Stimulated activated CD4-positive, alpha-beta T cell treated with anti-CD3 and anti-CD28 coated beads, Interleukin-4, amount 100 ng/mL, for 48 hours (primary cell): ENCODE measurements around the gene SAMD4B.
A peak's percentile ranks its signal among the peaks of the same experiment; 100 is the strongest.

Source experiments
- DNase-seq, 2 donors: peaks; one replicate each; pipeline ENCODE4 v3.0.0-alpha.2; 2020; ENCODE audit warnings: low read depth in 2 of 2

Gene SAMD4B

DNA sequence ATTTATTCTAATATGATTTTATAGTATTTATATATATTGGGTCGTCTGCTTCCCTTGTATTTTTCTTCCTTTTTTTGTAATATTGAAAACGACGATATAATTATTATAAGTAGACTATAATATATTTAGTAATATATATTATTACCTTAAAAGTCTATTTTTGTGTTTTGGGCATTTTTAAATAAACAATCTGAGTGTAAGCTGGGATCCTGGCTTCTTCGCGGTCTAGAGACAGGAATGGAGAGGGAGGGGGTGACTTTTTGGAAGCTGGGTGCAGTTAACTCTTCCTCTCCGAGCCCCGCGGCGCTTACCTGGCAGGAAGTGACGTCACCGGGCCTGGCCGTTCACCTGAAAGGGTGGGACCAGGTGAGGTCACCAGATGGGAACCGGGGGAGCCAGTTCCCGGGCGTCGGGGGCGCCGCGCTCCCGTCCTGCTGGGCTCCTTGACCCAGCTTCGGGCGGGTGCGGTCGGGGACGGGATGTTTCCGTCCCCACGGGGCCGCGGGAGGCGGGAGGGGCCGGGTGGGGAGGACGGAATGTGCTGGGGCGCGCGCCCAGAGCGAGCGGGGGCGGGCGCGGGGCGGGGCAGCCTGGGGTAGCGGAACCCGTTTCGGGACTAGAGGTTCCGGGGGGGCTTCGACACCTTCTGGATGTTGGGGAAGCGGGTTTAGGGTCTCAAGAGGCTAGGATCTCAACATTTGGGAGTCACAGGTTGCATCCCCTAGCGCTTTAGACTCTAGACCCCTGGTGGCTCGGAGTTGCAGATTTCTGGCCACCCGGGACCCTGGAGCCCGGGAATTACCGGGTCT, 67.2 kb downstream of the SAMD4B start:
- peak; percentile 68 to 75 for DNase-seq

DNA sequence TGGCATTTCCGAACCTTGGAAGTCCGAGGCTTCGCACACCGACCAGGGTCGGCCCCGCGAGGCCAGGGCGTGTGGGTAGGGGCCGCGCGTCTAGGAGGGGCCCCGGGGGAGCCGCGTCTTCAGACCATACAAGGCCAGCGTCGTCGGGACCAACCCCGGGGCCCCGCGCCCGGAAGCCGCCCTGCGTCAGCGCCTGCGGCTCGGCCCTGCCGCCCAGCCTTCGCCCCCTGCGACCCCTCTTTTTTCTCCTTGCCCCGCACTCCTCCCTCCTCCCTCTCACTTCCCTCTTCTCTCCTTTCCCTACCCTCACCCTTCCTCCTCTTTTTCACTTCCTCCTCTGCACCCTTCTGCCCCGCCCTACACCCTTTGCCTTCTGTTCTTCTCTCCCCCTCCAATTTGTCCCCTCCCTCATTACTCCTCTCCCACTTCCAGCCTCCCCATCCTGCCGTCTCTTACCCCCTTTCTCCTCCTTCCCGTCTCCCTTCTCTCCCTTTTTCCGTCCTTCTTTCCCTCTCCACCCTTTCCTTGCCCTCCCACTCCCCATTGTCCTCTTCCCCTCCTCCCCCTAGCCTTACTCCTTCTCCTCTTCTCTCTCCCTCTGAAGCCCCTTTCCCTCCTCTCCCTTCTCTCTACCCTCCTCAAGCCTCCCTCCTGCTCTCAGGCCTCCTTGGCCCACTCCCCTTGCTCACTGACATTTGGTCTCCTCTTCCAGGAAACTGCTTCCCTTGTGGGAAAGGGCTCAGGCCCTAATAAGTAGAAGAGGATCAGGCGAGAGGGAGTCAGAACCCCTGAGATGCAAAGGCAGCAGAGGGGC, 68.0 kb downstream of the SAMD4B start:
- no peak for DNase-seq

DNA sequence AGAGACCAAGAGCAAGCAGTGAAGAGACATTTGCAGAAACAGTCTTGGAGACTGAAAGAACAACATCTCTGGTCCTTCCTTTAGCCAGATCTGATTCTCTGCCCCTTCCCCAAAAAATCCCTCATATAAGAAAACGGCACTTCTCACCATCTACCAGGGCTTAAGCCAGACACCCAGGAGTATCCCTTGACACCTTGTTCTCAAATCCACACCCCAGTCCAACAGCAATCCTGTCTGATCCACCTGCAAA, 68.5 kb downstream of the SAMD4B start:
- DNase-seq = no peak

DNA sequence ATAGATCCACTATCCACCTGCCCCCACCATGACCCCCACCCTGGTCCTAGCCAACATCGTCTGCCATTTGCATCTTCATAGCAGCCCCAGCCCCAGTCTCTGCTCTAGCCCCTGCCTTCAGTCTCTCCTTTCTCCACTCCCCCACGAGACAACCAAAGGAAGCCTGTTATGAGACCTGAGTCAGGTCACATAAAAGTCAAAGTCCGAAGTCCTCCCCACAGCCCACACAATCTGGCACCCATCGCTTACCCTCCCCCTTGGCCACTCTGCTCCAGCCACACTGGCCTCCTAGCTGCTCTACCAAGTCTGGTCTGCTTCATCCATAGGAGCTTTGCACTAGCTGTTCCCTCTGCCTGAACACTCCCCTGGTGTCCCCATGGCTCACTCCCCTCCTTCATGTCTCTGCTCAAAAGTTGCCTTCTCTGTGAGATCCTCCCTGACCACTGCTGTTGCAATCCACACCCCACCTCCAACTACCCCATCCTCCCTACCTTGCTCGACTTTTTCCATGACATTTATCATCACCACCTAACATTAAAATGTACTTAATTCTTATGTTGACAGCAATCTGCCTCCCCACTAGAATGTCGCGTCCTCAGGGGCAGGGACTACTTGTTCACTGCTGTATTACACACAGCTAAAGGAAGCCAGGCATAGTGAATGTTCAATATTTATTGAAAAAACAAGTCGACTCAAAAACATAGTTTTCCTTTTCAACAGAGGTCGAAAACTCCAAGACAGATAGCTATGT, 69.0 kb downstream of the SAMD4B start:
- DNase-seq = no peak

DNA sequence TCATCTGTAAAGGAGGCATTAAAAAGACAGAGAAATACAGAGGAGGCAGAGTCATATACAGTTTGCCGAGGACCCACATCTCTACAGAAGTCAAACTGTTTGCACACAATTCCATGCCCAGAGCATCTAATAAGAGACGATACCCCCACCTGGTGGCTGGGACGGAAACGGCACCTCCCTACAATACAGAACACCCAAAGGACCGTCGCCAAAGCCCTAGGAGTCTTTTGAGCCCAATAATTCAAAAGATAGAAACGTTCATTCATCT, 69.5 kb downstream of the SAMD4B start:
- peak; percentile 86 to 92 for DNase-seq

DNA sequence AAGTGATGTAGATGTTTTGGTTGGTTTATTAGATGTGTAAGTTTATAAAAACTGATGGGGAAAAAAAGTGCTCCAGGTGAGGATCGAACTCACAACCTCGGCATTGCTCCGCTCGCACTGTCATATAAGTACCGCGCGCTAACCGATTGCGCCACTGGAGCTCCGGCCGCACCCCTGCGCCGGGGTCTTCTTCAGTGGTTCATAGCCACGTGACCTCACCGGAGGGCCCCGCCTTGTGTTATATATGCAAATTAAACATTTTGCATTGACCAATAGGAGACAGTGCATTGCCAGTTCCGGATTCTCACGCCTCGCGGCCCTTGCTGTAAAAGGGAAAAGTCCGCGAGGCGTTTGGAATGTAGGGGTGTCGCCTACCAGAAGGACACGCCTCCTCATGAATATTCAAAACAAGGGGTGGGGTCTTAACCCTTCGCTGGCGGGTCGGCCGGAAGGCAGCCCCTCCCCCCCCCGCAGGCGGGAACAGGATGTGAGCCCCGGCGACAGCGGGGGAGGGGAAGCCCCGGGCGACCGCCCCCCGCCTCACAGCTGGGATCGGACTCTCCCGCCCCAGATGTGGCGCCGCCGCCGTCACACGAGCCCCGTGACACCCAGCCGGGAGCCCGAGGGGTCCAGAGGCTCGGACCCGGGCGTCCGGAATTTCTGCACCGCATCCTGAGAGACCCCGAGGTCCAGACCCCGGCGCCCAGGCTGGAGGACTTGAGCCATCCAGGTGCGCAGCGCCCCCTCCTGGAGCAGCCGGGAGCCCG, 70.1 kb downstream of the SAMD4B start, which contains the start of gene PLEKHG2:
Gene PLEKHG2 (plus strand): TSS at position 570 of the 767 bp plus-strand sequence. CDS start 1,418 bp downstream, outside the sequence.
- DNase-seq = peak; percentile 95 to 99

DNA sequence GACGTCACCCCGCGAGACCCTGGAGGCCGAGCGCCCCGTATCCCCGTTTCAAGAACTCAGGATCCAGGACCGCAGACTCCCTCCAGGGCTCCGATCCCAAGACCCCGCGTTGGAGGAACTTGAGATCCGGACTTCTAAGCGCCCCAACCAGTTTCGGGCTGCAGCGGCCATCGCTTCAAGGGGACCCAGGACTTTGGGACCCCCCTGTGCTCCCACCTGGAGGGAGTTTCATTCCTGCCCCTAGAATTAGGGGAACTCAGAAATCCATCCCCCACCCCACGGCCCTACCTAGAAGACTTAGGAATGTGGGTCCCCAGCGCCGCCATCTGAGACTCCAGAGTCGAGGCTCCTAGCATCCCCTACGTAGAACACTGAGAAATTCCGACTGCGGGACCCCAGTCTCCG, 70.6 kb downstream of the SAMD4B start:
- DNase-seq = no peak

DNA sequence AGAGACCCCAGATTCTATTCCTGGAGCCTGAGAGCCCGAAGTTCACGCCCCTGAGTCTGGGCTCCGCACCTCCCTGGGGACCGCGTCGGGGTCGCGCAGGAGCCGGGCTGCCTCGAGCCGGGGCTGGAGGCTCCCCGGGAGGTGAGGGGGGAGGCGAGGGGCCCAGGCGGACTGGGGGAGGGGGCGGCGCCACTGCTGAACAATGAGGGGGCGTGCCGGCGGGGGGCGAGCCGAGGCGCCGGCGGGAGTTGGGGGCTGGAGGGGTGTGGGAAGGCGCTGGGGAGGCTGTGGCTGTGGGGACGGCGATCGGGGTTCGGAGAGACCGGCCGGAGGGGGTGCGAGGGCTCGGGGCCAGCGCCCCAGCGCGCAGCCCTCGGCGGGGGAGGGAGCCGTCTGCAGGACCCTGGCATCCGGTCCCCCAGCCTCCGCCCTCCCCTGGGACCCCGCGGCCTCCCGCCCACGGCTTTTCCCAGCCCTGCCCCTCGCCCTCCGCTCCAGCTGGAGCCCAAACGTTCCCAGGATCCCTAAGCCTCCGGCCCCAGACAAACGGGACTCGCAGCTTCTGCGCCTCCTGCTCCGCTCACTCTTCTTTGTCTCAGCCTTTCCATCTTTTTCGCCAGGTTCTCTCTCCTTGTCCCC, 71.2 kb downstream of the SAMD4B start:
- DNase-seq = no peak

DNA sequence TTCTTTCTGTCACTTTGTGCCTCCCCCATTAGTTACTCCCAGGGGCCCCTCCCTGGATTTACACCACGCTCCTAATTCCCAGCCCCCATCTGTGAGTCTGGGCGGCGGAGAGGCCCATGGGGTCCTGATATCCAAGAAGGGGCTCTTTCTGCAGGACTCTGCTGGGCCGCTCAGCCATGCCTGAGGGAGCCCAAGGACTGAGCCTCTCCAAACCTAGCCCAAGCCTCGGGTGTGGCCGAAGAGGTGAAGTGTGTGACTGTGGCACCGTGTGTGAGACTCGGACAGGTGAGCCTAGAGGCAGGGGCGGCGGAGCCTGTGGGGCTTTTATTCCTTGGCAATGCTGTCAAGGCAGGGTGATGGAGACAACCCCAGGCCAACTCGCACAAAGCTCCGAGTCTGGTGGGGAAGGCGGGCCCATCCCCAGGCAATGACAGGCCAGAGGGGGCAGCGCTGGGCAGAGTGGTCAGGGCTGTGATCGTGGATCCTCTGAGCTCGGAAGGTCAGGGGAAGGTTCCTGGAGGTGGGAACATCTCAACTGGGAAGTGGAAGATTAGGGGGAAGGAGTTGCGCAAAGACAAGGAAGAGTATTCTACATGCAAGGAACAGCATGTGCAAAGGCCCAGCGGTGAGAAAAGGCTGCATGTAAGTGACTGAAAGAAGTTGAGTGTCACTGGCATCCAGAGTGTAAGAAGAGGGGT, 71.8 kb downstream of the SAMD4B start:
- DNase-seq = no peak

DNA sequence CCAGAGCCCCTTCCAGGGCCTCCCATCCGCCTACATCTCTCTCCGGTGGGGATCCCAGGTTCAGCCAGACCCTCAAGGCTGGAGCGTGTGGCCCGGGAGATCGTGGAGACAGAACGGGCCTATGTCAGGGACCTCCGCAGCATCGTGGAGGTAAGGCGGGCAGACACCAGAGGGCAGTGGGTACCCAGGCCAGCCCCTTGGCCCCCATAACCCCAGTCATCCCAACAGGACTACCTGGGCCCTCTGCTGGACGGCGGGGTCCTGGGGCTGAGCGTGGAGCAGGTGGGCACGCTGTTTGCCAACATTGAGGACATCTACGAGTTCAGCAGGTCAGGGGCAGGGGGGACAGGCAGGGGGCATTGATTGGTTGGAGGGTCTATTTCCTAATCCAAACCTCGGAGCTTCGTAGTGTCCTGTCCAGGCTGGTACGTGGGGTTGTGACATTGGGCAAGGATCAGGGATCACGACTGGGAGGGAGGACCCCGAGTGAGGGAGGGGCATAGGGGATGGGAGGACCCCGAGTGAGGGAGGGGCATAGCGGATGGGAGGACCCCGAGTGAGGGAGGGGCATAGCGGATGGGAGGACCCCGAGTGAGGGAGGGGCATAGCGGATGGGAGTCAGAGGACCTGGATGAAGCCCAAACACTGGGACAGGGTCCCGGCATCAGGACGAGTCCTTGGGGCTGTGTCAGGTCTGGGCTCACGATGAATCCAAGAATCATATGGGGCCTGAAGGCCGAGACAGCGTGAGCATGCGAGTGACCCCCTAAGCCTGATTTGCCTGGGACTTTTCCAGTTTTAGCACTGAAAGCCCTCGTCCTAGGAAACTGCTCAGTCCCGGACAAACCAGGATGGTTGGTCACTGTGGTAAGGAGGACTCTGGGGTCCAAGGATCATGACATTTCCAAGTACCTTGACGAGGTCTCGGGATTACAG, 73.2 kb downstream of the SAMD4B start:
- DNase-seq = no peak

DNA sequence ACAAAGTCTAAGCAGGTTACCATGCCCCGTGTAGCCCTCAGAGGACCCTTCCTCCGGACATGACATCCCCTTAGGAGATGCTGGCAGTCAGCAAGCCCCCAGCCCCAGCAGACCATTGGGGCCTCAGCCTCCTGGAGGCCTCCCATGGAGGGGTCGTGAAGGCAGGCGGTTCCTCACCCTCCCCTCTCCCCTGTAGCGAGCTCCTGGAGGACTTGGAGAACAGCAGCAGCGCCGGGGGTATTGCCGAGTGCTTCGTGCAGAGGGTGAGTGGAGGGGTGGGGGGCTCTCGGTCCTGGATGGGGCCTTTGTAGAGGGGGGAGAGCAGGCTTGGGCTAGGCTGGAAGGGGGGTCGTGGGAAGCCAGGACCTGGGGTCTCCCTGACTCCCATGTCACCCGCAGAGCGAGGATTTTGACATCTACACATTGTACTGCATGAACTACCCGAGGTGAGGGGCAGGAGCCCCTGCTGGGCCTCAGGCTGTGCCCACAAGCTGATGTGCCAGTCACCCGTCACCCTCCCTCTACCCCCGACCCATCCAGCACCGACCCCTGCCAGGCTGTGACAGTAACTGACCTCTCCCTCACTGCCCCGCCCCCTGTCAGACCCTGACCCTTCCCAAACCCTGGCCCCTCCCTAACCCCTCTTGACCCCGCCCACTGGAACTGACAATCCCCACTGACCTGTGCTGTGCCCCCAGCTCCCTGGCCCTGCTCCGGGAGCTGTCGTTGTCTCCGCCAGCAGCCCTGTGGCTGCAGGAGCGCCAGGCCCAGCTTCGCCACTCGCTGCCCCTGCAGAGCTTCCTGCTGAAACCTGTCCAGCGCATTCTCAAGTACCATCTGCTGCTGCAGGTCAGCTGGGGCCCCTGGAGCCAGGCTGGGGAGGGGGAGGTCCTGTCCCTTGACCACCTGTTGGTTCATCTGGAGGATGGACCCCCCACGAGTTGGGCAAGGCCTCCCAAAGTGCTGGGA, 74.2 kb downstream of the SAMD4B start:
- no peak for DNase-seq

DNA sequence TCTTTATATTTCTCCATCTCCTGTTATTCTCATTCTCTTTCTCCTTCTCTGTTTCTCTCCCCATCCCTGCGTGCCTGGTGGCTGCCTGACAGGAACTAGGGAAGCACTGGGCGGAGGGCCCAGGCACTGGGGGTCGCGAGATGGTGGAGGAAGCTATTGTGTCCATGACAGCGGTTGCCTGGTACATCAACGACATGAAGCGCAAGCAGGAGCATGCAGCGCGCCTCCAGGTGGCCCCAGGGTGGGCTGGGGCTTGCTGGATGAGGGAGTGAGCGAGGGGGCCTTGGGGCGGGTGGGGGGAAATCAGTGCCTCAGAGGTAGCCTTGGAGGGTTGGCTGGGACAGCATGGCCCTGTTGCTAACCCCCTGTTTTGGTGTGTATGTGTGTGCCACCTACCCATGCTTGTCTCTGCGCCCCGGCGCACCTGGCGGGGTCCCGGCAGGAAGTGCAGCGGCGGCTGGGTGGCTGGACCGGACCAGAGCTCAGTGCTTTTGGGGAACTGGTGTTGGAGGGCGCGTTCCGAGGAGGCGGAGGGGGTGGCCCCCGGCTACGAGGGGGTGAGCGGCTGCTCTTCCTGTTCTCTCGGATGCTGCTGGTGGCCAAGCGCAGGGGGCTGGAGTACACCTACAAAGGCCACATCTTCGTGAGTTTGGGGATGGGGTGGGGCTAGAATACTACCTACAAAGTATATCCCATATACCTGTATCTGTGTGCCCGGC, 75.4 kb downstream of the SAMD4B start:
- DNase-seq = no peak

DNA sequence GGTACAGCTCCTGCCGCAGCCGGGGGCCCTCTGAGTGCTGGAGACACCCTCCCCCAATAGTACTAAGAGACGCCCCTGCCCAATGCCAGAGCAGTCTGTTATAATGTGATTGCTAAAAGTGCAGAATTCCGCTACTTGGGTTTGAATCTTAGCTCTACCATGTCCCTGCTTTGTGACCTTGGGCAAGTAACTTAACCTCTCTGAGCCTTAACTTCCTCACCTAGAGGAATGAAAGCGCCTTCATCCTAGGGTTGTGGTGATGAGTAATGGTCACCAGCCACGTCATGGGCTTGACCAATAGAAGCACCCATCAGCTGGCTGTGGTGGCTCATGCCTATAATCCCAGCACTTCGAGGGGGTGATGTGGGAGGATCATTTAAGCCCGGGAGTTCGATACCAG, 76.8 kb downstream of the SAMD4B start:
- no peak for DNase-seq

DNA sequence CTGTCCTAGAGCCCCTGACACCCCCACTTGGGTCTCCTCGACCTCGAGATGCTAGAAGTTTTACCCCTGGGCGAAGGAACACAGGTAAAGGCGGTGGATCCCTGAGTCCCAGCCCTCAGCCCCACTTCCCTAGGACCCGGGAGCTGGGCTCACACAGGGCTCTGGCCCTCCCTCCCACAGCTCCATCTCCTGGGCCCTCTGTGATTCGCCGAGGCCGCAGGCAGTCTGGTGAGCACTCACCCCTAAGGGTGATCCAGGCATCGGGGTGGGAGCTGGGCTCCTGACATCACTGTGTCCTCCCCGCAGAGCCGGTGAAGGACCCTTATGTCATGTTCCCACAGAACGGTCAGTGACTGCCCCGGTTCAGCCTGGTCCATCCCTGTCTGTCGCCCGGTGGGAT, 78.5 kb downstream of the SAMD4B start:
- no peak for DNase-seq

DNA sequence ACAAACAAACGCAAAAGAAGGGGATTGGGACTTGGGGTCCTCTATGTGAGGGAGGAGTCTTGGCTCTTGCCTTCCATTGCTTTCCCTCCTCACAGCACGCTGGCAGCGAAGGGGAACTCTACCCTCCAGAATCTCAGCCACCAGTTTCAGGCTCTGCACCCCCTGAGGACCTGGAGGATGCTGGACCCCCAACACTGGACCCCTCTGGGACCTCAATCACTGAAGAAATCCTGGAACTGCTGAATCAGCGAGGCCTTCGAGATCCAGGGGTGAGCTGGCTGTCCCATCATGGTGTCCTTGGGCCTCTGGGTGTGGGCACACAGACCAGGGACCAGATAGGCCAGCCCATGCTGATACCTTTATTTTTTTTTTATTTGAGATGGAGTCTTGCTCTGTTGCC, 79.8 kb downstream of the SAMD4B start:
- no peak for DNase-seq

DNA sequence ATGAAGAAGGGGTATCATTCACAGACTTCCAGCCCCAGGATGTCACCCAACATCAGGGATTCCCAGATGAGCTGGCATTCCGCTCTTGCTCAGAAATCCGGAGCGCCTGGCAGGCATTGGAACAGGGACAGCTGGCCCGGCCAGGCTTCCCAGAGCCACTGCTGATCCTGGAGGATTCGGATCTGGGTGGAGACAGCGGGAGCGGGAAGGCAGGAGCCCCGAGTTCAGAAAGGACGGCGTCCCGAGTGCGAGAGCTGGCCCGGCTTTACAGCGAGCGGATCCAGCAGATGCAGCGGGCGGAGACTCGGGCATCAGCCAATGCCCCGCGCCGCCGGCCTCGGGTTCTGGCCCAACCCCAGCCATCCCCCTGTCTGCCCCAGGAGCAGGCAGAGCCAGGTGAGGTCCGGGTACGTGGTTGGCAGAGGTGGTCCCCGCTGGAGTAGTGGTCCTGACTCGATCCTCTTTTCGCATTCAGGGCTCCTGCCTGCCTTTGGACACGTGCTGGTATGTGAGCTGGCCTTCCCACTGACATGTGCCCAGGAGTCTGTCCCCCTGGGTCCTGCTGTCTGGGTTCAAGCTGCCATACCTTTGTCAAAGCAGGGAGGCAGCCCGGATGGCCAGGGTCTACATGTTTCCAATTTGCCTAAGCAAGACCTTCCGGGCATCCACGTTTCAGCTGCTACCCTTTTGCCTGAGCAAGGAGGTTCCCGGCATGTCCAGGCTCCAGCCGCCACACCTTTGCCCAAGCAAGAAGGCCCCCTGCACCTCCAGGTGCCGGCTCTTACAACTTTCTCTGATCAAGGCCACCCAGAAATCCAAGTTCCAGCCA, 81.3 kb downstream of the SAMD4B start:
- DNase-seq = no peak

DNA sequence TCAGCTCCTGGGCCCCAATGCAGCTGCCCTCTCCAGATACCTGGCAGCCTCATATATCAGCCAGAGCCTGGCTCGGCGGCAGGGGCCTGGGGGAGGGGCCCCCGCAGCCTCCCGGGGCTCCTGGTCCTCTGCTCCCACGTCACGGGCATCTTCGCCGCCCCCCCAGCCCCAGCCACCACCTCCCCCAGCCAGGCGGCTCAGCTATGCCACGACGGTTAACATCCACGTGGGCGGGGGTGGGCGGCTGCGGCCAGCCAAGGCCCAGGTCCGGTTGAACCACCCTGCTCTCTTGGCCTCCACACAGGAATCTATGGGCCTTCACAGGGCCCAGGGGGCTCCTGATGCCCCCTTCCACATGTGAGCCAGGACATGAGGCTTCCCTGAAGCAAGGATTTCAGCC, 82.7 kb downstream of the SAMD4B start:
- DNase-seq = no peak
